NCI-H524 treated with DMSO at 0.1 percent for 48 hours (cell line): Measurements from ENCODE around the gene ZNF346.
A peak's percentile ranks its signal among the peaks of the same experiment; 100 is the strongest.

Source experiments
- DNase-seq: peaks from one replicate; lab custom pipeline; 2025; lab: John Stamatoyannopoulos, UW

Gene ZNF346

DNA sequence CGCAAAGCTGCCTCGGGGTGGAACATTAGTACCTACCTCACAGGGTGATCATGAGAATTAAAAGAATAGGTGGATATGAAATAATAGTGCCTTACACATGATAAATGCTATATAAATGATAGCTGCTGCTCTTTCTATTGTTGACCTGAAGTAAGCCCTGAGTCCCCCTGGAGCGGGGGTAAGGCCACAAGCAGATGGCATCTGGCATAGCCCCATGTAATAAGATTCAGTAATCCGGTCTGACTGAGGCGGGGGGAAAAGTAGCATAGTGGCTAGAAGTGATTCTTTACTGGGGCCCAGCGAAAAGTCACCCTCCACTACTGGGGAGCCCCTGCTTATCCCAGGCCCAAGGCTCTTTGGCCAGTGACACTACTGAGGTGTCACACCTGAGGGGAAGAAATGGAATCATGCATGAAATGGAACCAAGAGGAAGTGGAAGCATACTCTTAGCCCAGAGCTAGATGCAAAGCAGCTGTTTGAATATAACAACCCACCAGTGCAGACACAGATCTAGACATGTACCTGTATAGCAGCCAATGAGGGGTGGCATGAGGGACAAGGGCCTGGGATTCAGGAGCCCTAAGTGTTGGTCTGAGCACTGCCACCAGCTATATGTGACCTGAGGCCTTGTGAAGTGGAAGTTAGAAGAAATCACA is 48.2 kb downstream of the ZNF346 start:
- no peak for DNase-seq

DNA sequence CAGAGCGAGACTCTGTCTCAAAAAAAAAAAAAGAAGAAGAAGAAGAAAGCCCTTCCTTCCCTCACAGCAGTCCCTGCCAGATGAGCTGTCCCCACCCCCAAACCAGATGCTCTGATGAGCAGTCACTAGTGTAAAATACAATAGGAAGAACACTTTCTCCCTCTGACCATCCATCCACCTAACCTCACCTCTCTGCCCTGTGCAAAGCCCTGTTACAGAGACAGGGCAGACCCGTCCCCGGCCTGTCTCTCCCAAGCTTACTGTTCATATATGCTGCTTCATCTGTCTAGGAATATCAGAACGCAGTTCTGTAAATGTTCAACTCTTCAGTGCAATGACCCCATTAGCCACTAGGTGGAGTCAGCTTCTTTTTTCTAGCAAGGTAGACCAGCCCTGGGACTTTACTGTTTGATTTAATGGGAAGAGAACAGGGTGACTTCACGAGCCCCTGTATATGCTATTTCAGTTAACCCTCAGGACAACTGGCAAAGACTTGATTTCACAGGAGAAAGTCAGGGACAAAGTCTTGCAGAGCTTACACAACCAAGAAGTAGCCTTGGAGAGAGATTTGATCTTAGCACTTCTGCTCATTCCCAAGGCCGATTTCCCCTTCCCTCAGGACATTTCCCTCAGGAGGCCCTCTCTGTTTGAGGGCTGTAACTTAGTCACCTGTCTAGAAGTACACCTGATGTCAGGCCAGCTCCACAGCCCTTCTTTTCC is 49.3 kb downstream of the ZNF346 start:
- peak; percentile 19 for DNase-seq

DNA sequence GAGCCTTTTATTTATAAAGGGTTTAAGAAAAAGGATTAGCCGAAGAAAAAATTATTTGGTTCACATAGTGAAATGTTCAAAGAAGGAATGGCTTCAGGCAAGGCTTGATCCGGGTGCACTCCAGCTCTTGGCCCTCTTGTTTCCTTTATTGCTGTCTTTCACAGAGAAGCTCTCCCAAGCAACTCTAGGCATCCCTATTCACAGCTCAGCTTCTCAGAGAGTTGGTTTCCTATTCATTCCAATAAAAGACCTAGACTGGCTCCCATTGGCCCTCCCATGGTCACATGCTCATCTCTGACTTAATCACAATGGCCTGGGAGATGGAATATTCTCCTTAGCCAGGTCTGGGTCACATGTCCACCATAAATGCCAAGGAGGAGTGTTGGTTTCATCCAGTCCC is 54.8 kb downstream of the ZNF346 start:
- DNase-seq: no peak

DNA sequence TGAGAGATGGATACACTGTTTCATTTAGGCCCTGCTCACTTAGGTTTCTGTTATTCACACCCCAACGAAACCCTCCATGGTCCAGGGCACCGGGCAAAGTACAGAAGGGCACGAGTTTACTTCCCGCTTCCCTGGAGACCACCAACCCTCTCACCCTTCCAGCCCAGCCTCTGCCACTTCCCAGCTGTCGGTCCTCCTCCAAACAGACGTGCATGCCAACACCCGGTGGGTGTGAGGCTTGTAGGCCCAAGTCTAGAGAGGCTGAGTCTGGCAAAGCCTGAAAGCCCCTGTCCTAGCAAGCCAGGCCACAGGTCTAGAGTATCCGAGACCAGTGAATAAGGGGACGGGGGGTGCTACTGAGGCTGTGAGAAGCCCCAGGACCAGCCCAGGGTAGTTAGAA is 57.1 kb downstream of the ZNF346 start:
- DNase-seq: no peak

DNA sequence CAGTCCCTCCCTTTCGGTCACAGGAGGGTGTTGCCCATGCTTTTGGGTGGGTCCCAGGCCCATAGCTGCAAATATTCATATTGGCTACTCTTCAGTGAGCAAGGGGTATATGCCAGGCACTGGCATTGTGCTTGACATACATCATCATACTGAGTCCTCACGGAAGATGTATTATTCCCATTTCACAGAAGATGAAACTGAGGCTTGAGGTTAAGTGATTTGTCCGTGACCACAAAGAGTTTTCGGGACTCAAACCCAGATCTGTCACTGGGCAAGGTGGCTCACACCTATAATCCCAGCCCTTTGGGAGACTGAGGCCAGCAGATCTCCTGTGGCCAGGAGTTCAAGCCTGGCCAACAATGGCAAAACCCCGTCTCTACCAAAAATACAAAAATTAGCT is 57.8 kb downstream of the ZNF346 start:
- DNase-seq: no peak

DNA sequence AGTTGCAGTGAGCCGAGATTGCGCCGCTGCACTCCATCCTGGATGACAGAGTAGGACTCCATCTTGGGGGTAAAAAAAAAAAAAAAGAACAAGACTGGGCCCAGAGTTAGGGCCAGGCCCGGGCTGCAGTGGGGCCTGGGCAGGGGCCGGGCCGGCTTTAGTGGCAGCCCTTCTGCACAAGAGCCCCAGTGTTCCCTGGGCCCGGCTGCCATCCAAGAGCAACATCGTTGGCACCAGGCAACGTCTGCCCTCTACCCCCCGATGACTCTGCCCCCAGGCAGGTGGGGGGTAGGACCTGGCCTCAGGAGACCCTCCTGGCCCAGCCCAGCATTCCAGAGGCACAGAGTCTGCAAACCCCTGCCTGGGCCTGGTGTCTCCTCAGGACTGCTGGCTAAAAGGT is 59.4 kb downstream of the ZNF346 start:
- no peak for DNase-seq

DNA sequence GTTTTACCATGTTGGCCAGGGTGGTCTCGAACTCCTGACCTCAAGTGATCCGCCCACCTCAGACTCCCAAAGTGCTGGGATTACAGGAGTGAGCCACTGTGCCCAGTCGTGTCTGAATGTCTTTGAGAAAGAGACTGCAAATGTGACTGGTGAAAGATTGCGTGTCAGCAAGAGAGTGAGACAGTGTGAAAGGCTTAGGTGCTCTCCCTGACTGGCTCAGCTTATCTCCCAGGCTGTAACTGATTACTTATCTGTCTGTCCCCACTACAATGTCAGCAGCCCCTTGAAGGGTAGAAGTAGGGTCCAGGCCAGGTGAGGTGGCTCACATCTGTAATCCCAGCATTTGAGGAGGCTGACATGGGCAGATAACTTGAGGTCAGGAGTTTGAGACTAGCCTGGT is 60.9 kb downstream of the ZNF346 start:
- no peak for DNase-seq

DNA sequence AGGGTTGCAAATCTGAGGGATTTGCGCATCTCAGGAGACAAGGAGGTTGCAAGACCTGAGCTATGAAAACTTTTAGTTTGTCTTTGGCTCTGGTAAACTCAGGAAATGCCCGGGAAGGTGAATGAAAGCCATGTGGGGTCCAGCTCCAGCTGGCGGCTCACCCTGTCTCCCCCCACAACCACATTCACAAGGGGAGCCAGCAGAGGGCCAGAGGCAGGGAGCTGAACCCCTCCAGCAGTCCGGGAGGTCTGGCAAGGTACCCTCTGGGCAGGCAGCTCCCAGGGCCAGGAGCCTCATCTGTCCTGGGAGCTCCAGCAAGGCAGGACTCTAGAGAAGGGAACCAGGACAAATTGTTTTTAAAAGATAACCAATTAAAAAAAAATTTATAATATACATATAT is 61.7 kb downstream of the ZNF346 start:
- no peak for DNase-seq

DNA sequence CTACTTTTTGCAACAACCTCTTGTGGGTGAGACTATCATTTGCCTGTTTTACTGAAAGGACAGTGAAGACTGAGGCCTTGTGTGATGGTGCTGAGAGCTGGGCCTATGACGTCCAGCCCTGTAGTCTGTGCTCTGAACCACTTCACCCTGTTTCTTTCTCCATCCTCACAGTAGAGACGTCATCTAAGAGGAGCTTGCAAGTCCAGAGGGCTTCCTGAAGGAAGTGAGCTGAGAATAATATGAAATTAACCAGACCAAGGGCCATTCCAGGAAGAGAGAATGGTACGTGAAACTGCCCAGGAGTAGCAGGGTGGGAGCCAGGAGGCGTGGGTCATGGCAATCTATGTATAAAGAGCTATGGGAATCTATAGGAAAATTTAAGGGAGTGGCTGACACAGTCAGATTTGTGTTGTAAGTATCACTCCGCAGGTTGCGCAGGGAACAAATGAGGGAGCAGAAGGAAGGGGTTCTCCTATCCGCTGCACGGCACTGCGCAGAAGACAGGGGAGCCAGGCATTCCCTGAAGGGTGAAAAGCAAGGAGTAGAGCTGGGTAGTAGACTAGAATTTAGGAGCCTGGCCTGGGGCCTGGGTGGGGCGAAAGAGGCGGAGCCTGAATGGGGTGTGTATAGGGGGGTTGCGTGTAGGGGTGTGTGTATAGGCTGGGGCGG is 63.6 kb downstream of the ZNF346 start:
- DNase-seq: no peak

DNA sequence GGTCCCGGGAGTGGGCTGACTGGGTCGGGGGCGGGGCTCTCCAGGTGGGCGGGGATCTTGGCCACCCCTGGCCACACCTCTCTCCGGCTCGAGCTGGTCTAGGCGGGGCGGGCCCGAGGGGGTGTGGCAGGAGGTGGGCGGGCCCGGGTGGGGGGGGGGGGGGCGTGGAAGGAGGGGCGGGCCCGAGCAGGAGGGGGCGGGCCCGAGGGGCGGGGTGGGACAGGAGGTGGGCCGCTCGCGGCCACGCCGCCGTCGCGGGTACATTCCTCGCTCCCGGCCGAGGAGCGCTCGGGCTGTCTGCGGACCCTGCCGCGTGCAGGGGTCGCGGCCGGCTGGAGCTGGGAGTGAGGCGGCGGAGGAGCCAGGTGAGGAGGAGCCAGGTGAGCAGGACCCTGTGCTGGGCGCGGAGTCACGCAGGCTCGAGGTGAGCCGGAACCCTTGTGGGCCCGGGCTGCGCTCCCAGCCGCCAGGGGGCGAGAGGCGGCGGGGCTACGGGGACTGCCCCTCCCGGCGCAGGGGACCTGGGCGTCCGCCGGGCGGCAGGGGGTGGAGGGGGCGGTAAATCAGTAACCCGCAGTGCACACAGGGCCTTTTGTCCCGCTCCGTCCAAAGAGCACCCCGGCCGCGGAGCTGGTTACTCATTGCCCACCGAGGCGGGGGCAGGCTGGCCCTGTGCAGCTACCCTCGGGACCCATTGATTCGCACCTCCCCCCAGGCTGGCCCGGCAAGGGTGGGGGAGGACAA is 64.3 kb downstream of the ZNF346 start, which contains the start of gene FGFR4:
Gene FGFR4 (plus strand): TSS at position 262 of the 744 bp plus-strand sequence. CDS start 2,688 bp downstream, outside the sequence.
- no peak for DNase-seq

DNA sequence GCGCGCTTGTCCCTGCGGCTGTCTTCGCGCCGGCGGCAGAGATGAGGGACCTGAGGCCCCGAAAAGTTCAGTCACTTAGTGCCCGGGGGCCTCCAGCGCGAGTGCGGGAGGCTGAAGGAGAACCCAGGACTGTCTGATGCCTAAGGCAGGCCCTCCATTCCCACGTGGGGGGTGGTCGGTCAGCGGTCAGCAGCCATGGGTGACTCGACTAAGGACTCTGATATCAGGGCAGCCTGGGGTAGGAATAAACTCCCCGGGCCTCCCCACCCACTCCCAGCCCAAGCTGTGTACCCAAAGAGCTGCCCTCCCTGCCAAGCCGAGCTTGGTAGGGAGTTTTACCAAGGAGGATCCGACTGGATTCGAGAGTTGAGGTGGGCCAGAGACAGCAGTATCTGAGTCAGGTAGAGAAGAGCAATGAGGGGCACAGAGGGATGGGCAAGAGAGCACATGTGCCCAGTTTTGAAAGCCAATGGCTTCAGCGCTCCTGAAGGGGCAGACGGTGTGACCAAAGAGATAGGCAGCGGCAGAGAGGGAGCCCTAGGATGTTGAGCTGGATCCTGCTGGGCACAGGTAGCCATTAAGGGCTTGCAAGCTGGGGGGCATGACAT is 65.0 kb downstream of the ZNF346 start:
- no peak for DNase-seq

DNA sequence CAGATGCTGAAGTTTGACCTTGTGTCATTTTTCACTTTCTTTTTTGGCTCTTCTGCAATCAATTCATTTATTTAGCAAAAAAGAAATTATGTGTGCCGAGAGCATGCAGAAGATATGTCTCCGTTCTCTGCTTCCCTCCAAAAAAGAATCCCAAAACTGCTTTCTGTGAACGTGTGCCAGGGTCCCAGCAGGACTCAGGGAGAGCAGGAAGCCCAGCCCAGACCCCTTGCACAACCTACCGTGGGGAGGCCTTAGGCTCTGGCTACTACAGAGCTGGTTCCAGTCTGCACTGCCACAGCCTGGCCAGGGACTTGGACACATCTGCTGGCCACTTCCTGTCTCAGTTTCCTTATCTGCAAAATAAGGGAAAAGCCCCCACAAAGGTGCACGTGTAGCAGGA is 66.6 kb downstream of the ZNF346 start:
- DNase-seq: no peak

DNA sequence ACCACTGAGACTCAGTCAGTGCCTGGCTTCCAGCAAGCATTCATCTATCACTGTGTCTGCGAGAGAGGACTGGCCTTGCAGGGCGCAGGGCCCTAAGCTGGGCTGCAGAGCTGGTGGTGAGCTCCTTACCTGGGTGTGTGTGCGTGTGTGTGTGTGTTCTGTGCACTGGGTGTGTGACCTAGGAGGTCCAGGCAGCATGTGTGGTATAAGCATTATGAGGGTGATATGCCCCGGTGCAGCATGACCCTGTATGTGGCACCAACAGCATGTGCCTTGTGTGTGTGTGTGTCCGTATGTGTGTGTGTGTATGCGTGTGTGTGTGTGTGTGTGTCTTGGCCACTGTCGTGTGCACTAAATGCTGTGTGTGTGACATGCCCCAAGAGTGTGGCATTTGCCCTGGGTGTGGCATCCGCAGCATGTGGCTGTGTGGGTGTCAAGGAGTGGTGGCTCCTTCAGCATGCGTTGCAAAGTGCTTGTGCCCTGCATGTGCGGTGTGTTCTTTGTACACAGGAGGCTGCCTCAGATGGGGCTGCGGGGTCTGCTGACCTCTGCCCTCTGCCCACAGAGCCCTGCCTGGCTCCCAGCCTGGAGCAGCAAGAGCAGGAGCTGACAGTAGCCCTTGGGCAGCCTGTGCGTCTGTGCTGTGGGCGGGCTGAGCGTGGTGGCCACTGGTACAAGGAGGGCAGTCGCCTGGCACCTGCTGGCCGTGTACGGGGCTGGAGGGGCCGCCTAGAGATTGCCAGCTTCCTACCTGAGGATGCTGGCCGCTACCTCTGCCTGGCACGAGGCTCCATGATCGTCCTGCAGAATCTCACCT is 67.5 kb downstream of the ZNF346 start:
- DNase-seq: no peak

DNA sequence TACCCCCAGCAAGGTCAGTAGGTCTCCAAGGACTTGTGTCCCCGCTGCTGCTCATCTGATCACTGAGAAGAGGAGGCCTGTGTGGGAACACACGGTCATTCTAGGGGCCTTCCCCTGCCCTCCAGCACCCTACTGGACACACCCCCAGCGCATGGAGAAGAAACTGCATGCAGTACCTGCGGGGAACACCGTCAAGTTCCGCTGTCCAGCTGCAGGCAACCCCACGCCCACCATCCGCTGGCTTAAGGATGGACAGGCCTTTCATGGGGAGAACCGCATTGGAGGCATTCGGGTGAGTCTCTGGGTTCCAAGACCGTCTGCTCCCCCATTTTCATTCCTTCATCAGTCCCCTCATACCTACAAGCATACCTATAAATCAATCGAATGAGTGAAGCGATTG is 68.3 kb downstream of the ZNF346 start:
- DNase-seq: no peak

DNA sequence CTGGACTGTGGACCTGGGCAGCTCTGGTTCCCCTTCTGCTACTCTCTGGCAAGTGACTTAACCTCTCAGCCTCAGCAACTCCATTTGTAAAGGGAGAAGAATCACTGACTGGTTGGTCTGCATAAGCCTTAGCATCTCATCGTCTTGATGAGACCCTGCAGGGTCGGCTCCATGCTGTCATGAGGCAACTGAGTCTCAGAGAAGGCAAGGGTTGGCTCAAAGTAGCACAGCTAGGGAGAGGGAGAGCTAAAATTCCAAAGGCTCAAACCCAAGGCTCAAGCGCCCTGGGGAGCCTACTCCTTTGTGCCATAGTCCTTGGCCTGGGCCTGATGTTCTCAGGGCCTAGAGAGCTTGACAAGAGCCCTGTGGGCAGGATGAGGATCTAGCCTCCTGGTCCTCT is 68.7 kb downstream of the ZNF346 start:
- no peak for DNase-seq

DNA sequence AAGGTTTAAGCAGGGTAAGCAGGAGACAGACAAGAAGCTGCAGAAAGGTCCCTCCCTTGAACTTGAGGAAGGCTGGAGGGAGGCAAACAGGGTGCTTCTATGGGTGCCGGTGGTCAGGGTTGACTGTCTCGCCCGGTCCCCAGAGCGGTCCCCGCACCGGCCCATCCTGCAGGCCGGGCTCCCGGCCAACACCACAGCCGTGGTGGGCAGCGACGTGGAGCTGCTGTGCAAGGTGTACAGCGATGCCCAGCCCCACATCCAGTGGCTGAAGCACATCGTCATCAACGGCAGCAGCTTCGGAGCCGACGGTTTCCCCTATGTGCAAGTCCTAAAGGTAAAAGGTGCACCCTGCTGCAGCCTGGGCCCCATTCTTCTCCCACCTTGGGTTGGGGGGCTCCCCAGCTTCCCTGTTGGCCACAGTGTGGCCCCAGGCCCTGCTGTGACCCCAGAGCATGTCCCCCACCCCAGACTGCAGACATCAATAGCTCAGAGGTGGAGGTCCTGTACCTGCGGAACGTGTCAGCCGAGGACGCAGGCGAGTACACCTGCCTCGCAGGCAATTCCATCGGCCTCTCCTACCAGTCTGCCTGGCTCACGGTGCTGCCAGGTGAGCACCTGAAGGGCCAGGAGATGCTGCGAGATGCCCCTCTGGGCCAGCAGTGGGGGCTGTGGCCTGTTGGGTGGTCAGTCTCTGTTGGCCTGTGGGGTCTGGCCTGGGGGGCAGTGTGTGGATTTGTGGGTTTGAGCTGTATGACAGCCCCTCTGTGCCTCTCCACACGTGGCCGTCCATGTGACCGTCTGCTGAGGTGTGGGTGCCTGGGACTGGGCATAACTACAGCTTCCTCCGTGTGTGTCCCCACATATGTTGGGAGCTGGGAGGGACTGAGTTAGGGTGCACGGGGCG is 69.9 kb downstream of the ZNF346 start:
- no peak for DNase-seq

DNA sequence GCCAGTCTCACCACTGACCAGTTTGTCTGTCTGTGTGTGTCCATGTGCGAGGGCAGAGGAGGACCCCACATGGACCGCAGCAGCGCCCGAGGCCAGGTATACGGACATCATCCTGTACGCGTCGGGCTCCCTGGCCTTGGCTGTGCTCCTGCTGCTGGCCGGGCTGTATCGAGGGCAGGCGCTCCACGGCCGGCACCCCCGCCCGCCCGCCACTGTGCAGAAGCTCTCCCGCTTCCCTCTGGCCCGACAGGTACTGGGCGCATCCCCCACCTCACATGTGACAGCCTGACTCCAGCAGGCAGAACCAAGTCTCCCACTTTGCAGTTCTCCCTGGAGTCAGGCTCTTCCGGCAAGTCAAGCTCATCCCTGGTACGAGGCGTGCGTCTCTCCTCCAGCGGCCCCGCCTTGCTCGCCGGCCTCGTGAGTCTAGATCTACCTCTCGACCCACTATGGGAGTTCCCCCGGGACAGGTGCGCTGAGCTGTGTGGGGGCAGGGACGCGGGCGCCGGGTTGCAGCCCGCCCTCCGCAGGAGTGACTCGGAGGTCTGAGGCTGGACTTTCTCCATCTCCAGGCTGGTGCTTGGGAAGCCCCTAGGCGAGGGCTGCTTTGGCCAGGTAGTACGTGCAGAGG is 70.7 kb downstream of the ZNF346 start:
- DNase-seq: no peak

DNA sequence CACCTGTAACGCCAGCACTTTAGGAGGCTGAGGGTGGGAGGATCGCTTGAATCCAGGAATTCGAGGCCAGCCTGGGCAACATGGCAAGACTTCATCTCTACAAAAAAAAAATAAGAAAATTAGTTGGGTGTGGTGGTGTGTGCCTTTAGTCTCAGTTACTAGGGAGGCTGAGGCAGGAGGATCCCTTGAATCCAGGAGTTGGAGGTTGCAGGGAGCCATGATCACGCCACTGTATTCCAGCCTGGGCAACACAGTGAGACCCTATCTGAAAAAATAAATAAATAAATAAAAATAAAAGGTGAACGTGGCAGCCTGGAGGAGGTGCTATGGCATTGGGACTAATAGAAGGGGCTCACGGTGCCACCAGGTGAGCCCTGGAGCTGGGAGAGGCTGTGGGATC is 71.3 kb downstream of the ZNF346 start:
- no peak for DNase-seq

DNA sequence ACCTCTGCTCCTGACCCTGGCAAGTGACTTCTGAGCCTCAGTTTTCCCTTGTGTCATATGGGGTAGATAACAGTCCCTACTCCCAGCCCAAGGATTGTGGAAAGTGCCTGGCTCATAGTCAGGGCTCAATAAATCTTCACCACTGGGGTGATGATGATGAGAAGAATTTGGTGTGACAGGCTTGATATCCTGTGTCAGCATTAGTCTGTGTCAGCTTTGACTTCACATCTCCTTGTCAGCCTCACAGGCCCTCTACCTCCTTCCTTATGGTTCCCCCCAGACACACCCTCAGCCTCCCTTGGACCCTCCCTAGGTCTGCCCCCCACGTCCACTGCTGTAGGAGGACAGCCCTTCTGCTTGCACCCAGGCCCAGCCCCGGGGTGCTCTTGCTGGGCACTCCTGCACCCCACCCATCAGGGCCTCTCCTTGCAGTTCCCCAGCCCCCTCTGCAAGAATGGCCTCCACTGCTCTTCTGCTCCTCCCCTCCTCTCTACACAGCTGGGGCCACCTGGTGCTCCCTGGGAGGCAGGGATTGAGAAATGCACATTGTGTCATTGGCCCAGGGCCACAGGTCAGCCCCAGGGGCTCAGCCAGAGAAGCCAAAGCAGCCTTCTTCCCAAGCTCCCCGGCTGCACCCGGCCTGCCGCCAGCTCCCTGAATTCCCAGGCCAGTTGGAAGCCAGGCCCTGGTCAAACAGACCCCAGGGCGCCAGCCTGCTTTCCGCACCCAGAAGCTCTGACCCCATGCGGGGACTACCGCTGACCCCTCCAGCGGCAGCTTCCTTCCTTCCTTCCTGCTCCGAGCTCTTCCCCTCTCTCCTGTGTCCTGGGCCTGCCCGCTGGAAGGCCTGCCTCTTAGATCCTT is 72.0 kb downstream of the ZNF346 start:
- DNase-seq: no peak
